ENCODE data around the gene SCN8A. TPM values are rescaled to one million over a fixed set of nuclear protein-coding genes. Genes with fewer than 3 reads are reported as not detected.

The SCN8A gene
- total and polyA plus RNA-seq, 2 donors from 2014 or later = 0.34 to 1.4 TPM

- Histone ChIP-seq H3K27ac (ENCODE audit: low read depth in 2 of 2, low read length in 2 of 2) (no peak overlapping the region), H3K4me1 (ENCODE audit: control insufficient read depth in 2 of 3, insufficient read depth in 2 of 3, low read depth in 1 of 3, low read length in 3 of 3) (no peaks in the 10 kb centered on the region), H3K9me3 (ENCODE audit: control insufficient read depth in 2 of 3, insufficient read depth in 1 of 3, low read length in 3 of 3) (no peaks in the 10 kb centered on the region), H3K9ac (ENCODE audit: low read length in 3 of 3) (no peak overlapping the region), H3K4me3 (ENCODE audit: low read length in 3 of 3) (no peak overlapping the region), H3K36me3 (ENCODE audit: control insufficient read depth in 2 of 3, insufficient read depth in 3 of 3, low read length in 3 of 3) (no peaks in the 10 kb centered on the region), H3K27me3 (ENCODE audit: control insufficient read depth, insufficient read depth, low read length) (no peaks in the 10 kb centered on the region)
- intact Hi-C loops (cut with DNase I) = no loop called here
- FAIRE-seq (no peak), DNase-seq (no peak)
- no peak for TF ChIP-seq CTCF (IDR thresholded peaks at IDR 0.05; ENCODE audit: borderline replicate concordance, extremely low read depth, insufficient read depth)
Observed at GRCh38 chr12:51677284-51677968, 86.4 kb downstream of the SCN8A start.

GRCh38 chr12:51678086-51678724, 87.2 kb downstream of the SCN8A start:
- Histone ChIP-seq H3K4me1 (ENCODE audit: control insufficient read depth in 2 of 3, insufficient read depth in 2 of 3, low read depth in 1 of 3, low read length in 3 of 3) (peaks cover 0 to 1% (median 0%) of the 10 kb centered on the region in 3 donors), H3K9me3 (ENCODE audit: control insufficient read depth in 2 of 3, insufficient read depth in 1 of 3, low read length in 3 of 3) (no peaks in the 10 kb centered on the region), H3K9ac (ENCODE audit: low read length in 3 of 3) (no peak overlapping the region), H3K27ac (ENCODE audit: low read depth in 2 of 2, low read length in 2 of 2) (no peak overlapping the region), H3K4me3 (ENCODE audit: low read length in 3 of 3) (no peak overlapping the region), H3K27me3 (ENCODE audit: control insufficient read depth, insufficient read depth, low read length) (no peaks in the 10 kb centered on the region), H3K36me3 (ENCODE audit: control insufficient read depth in 2 of 3, insufficient read depth in 3 of 3, low read length in 3 of 3) (no peaks in the 10 kb centered on the region)
- DNase-seq = peak in 3 of 5 donors; percentile 30 to 64 (median 49)
- peak; percentile 52 for TF ChIP-seq CTCF (IDR thresholded peaks at IDR 0.05; ENCODE audit: borderline replicate concordance, extremely low read depth, insufficient read depth)
- no peak for FAIRE-seq
- intact Hi-C loops (cut with DNase I) = no loop called here

GRCh38 chr12:51682981-51683380, 91.9 kb downstream of the SCN8A start:
- Histone ChIP-seq H3K4me1 (ENCODE audit: control insufficient read depth in 2 of 3, insufficient read depth in 2 of 3, low read depth in 1 of 3, low read length in 3 of 3) (peaks cover 0 to 4% (median 3%) of the 10 kb centered on the region in 3 donors), H3K9me3 (ENCODE audit: control insufficient read depth in 2 of 3, insufficient read depth in 1 of 3, low read length in 3 of 3) (no peaks in the 10 kb centered on the region), H3K36me3 (ENCODE audit: control insufficient read depth in 2 of 3, insufficient read depth in 3 of 3, low read length in 3 of 3) (no peaks in the 10 kb centered on the region), H3K27ac (ENCODE audit: low read depth in 2 of 2, low read length in 2 of 2) (no peak overlapping the region), H3K27me3 (ENCODE audit: control insufficient read depth, insufficient read depth, low read length) (no peaks in the 10 kb centered on the region), H3K4me3 (ENCODE audit: low read length in 3 of 3) (no peak overlapping the region), H3K9ac (ENCODE audit: low read length in 3 of 3) (no peak overlapping the region)
- FAIRE-seq = no peak
- DNase-seq = no peak
- intact Hi-C loops (cut with DNase I) = no loop called here
- TF ChIP-seq CTCF (IDR thresholded peaks at IDR 0.05; ENCODE audit: borderline replicate concordance, extremely low read depth, insufficient read depth) = no peak
